NCI-H2196 (cell line): ENCODE measurements around the gene SOCS3.

Source experiments
- DNase-seq: peaks from one replicate; lab custom pipeline; 2025; ENCODE audit not compliant: unreplicated experiment; lab: John Stamatoyannopoulos, UW

SOCS3 gene, protein sequence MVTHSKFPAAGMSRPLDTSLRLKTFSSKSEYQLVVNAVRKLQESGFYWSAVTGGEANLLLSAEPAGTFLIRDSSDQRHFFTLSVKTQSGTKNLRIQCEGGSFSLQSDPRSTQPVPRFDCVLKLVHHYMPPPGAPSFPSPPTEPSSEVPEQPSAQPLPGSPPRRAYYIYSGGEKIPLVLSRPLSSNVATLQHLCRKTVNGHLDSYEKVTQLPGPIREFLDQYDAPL

DNA sequence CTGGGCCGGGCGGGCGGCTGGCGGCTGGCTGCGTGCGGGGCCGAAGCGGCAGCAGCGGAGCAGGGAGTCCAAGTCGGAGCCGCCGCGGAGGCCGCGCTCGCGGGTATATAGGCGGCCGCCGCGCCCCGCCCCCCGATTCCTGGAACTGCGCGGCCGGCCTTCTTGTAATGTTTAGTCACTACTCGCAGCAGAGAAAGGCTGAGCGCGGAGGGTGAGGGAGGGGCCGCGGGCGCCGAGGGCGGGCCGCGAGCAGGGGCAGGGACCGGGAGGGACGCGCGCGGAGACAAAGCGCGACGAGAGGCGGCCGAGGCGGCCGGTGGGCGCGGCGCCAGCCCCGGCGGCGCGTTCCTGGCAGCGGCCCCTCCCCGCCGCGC is at the start of gene SOCS3:
TSS of gene SOCS3 (minus strand) at position 81 of the 374 bp plus-strand sequence. CDS start 982 bp downstream, outside the sequence.
- DNase-seq, result peak; percentile 99

DNA sequence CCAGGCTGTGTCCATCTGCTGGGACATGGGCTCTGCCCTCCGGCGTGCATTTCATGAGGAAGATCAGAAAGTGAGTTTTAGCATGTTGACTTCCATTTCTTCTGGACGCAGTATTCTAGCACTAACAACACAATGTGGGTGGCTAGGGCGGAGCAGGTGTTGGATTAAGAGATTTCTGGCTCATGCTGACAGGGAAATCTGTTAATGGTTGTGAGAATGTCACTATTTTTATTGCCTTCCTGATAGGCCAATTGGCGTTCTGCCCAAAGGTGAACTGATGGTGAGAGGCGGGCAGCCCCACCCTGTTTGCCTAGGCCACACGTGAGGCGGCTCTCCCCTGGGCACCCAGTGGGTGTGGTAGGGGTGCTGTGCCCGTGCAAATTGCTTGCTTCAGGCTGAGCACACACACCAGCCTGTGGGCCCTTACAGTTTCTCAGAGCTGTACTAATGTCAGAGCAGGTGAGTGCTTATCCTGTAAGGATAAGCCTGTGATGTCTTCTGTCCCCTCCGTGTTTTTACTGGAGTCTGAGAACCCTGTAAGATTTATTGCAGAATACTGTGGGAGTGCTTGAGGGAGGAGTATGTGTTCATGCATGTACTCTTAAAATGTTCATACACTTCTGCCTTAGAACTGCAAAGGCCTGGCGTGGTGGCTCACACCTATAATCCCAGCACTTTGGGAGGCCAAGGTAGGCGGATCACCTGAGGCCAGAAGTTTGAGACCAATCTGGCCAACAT is 49.5 kb upstream of the SOCS3 start:
- DNase-seq, result peak; percentile 92

DNA sequence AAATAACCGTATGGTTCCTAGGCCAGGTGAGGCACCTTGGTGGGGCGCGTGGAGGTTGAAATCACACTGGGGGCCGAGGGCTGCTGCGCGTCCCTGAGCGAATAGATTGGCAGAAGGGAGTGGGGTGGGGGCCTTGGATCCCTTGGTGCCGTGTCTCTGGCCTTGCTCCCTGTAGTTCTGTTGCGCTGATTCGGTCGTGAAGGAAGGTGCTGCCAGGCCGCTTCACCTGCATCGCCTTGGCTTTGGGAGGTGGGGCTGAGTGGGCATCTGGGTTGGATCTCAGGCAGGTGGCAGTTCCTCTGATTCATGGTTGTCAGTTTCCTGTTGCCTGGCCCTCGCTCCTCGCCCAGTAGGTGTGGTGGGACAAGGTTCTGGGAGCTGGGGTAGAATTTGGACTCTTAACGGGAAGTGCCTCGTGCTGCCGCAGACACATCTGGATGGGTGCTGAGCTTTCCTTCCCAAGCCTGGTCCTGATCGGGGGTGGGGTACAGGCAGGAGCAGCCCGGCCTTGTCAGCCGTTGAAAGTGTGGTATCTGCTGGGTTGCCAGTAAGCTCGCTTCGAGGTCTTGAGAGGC is 48.7 kb upstream of the SOCS3 start:
- no peak for DNase-seq

DNA sequence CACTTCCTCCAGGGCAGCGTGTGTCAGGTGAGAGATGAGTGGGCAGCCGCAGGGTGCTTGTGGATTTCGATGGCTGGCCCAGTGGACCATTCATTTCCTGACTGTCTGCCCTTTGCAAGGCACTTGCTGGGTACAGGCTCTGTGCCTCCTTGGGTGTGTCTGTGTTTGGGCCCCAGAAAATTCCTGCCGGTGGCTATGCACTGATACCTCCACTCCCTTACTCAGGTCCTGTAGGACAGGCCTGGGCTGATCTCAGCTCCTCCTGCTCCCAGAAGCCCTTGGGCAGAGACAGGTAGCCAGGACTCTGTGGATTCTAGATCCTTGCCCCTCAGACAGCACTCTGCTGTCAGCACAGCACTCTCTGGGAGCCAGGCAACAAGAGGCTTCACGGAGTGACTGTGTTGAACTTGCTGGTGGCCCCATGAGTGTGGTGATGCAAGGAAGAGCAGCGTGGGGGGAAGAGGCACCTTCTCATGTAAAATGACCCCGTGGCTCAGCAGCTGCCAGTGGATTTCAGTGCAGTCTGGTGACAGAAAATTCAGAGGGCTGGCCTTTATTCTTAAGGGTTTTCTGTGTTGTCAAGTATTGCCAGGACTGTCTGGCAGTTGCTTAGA is 47.6 kb upstream of the SOCS3 start:
- peak; percentile 41 for DNase-seq

DNA sequence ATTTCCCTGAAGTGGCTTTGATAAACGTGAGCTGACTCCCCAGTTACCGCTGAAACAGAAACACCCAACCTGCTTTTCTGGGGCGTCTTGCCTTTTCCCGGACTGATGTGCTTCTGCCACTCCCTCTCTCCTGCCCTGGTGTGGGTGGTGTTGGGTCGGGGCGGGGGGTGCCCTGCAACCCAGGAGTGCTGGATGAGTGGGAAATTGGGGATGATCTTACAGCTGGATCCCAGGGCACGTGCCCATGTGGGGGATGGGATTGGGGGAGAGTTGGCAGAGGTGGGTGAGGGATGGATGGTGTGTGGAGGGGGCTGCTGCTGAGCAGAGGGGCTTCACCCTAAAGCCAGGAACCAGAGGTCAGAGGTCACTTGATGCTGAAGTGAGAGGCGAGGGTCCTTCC is 47.0 kb upstream of the SOCS3 start:
- no peak for DNase-seq

DNA sequence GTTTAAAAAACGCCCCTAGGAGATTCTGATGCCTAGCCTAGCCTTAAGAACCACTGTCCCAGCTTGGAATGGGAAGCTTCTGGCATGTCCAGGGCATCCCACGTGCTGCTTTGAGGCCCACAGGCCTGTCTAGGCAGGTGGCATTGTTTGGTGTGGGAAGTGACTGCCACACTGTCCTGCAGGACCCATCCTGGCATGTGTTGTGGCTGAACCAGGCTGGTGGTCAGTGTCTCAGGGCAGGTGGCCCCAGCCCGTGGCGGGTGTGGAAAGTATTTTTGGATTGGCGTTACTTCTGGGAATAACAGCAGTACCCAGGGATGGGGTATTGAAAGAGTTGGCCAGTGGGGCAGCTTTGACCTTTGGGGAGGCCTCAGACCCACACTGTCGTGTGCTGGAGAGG is 46.5 kb upstream of the SOCS3 start:
- no peak for DNase-seq

DNA sequence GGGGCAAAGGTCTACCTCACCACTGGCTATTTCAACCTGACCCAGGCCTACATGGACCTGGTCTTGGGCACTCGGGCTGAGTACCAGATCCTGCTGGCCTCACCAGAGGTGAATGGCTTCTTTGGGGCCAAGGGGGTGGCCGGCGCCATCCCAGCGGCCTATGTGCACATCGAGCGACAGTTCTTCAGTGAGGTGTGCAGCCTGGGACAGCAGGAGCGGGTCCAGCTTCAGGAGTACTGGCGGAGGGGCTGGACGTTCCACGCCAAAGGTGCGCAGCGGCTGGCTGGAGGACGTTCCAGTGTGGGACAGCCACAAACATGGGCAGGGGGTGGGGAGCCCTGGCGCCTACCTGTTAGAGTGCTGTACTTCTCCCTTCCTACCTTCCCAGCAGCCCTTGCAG is 43.9 kb upstream of the SOCS3 start:
- no peak for DNase-seq

DNA sequence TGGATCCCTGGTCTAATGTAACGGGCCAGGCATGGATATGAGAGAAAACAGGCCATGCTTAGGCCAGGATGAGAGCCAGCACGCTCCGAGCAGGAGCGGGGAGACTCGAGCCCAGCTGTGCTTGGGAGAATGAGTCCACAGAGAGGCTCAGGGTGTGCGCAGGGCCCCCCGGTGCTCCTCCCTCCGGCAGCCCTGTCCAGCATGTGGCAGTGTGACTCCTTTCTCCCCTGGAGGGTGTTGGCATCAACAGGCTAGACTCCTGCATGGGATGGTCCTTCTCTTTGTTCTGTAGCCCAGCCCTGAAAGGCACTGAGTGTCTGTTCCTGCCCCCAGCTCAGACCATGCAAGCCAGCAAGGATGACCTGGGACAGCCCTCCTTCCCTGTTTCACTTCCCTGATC is 42.0 kb upstream of the SOCS3 start:
- DNase-seq, result no peak

DNA sequence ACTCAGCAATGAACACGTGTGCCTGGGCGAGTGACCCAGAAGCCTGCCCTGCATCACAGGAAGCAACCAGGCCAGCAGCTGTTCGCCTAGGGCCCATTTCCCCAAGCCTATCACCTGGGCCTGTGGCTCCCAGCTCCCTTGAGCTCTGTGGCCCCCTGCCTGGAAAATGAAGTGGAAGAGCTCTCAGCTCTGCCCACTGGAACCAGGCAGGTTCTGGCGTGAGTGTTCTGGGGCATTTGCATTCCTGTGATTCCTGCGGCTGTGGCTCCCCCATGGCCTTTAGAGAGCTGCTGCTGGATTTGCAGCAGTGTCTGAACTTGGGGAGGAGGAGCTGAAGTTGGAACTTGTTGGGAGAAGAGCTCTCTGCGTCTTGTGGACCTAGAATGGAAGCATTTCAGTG is 41.4 kb upstream of the SOCS3 start:
- DNase-seq, result no peak

DNA sequence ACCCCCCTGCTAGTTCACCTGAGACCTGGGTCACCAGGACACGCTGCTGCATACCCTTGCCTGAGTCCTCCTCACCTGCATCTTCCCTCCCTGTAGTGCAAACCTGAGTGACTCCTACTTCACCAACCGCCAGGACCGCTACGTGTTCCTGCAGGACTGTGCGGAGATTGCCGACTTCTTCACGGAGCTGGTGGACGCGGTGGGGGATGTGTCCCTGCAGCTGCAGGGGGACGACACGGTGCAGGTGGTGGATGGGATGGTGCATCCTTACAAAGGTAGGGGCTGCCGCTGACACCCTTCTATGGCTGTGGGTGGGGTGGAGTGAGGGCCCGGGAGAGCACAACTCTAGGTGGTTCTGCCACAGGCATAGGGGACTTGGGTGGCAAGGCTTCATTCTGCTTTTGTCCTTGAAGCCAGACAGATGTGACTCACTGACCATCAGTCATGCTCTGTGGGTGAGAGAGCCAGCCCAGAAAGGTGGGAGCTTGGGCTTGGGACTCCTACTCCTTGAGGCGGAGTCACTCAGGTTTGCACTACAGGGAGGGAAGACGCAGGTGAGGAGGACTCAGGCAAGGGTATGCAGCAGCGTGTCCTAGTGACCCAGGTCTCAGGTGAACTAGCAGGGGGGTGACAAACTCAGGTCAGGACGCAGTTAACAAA is 40.8 kb upstream of the SOCS3 start:
- no peak for DNase-seq

DNA sequence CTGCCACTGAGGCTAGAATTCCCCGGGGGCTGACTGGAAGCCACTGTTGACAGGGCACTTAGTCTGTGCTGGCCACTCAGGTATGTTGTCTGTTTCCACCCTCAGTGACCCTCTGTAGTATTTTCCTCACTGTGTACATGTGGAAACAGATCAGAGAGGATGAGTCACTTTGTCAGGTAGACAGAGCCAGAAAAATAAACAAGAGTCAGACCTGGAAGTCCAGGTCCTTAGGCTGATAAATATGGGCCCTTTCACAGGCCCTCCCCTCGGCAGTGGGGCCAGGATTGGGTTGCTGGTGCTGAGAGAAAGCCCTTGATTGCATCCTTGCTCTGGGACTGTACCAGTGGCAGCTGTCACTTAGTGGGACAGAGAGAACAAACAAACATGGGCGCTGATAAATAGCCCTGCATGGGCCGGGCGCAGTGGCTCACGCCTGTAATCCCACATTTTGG is 39.8 kb upstream of the SOCS3 start:
- no peak for DNase-seq

DNA sequence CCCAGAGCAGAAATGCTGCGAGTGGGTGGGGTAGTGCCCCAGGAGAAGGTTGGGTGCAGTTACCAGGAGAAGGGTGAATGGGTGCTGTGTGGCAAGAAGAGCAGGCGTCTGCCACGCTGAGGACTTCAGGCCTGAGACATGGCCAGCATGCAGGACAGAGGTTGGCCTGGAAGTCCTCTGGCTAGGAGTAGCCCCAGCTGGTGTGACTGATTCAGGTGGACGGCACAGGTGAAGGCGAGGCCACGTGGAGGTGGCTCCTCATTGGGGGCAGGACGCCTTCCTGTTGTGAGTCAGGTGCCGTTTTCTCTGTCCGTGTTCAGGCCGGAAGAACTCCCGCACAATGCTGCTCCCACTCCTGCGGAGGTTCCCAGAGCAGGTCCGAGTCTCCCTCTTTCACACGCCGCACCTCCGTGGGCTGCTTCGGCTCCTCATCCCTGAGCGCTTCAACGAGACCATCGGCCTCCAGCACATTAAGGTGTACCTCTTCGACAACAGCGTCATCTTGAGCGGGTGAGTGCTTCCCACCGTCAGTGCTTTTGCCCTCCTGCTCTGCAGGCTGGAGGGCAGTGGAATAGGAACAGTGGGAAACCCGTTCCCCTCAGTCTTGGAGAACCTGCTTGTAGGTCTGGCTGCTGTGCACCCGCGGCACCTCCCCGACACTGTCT is 39.3 kb upstream of the SOCS3 start:
- DNase-seq, result no peak

DNA sequence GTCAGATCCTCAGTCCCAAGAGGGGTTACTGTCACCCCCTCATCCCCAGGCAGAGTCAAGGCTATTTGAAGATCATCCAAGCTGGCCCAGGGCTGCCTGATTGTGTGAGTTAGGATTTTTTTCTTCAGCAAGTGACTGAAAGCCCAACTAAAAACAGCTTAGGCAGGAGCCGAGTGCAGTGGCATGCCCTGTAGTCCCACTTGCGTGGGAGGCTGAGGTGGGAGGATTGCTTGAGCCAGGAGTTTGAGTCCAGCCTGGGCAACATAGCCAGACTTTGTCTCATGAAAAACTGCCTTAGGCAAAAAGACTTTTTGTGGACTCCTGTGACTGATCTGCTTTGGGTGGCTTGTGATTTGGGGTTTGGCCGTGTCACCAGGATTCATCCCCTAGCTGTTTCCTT is 38.5 kb upstream of the SOCS3 start:
- no peak for DNase-seq

DNA sequence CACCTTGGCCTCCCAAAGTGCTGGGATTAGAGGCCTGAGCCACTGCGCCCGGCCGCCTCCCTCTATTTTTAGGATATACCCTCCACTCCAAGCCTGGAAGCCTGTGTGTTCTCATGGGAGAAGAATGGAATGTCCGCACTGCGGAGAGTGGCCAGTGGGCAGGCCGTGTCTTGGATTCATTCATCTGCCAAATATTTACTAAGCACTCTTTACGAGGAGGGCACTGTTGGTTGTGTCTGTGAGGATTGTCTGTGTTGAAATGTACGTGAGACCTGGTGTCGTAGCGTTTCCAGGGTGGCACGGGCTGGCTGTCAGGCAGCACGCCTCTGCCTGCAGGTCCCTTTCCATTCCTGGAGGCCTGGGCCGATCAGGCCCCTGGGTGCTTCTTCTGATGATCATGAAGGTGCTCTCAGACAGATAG is 37.8 kb upstream of the SOCS3 start:
- no peak for DNase-seq

DNA sequence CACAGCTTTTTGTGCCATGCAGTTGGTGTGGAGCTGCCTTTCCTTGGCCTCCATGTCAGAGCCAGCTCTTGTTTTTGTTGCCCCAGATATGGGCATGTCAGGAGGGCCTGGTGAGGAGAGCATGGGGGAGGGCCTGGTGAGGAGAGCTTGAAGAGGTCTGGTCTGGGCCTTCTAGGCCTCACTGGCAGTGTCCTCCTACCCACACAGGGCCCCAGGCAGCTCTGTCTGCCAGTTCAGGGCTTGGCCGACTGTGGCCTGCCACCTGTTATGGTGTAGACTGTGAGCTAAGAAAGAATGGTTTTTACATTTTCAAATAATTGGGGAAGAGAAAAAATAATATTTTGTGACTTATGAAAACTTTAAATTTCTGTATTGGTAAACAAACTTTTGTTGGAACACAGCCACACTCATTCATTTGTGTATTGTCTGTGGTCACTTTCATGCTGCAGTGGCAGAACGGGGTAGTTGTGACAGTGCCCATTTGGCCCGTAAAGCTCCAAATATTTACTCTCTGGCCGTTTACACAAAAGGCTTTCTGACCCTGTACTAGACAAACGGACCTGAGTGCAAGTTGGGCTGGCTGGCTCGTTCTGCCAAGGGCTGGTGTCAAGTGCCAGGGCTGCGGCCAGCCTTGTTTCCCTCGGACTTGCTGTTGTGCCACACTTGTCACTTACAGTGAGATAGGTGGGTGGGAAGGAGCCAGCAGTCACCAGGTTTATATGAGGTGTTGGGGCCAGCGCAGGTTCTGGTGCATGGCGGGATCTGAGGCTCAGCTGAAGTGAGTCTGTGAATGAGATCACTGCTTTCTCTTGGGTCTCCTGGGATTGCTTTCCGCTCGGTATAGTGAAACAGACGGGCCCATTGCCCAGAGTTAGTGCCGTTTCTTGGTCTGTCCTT is 36.8 kb upstream of the SOCS3 start:
- peak; percentile 45 for DNase-seq

DNA sequence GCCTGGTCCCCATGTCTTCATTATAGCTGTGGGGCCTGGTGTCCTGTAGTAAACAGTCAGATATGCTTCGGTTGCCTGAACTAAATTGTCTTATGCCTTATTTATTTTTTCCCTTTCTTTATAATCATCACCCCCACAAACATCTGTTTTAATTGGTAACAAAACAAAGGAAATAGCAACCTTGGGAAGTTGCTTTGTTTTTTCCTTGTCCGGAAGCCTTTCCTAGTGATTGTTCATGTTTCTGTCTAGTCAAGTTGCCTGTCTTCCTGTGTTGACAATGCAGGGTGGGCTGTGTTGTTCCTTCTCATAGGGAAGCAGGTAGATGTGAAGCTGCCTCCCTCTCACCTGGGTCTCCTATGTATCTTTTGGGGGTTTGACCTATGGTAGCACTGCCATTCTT is 35.3 kb upstream of the SOCS3 start:
- DNase-seq, result no peak

DNA sequence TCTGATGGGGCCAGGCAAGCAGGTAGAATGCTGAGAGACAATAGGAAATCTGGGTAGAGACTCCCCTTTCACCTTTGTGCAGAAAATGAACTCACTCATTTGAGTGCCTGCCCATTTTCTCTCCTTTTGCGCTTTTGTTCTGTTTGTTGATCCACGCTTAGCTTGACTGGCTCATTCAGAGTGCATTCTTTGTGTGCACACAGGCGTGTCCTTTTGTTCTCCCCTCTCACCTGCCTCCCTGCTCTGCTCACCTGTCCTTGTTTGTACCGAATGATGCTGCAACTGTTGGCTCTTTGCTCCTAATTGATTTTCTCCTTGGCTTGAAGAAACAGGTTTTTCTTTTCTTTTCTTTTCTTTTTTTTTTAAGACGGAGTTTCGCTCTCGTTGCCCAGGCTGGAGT is 34.3 kb upstream of the SOCS3 start:
- DNase-seq, result peak; percentile 92

DNA sequence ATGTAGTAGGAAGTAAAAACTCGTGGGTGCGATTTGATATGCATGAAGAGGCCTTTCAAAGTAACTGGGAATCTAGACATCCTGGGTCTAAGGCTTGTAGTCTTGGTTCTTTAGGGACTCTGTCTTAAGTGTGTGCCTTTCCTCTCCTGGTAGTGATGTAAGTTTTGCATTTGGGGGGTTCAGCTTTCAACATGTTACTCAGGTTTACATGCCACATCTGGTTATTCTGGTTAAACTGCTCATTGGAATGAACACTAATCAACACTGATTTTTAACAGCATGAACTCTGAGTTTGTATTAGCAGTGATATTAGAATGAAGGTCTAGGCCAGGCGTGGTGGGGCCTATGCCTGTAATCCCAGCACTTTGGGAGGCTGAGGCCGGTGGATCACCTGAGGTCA is 33.7 kb upstream of the SOCS3 start:
- DNase-seq, result no peak

DNA sequence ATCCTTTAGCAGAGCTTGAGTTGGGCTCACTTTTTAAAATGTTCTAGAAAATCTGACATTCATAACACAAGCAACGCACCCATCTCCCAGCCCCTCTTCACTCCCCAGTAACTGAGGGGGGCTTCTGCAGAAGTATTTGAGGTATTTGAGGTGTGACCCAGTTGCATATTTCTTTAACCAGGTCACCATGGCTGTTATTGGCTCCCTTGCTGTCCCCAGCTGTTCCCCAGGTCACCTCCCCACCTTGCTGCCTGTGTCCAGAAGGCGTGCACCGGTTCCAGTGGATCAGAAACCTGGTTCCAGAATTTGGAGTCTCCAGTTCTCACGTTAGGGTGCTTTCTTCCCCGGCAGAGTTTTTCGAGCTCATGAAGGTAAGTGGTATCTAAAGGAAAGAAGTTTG is 32.4 kb upstream of the SOCS3 start:
- DNase-seq, result no peak

DNA sequence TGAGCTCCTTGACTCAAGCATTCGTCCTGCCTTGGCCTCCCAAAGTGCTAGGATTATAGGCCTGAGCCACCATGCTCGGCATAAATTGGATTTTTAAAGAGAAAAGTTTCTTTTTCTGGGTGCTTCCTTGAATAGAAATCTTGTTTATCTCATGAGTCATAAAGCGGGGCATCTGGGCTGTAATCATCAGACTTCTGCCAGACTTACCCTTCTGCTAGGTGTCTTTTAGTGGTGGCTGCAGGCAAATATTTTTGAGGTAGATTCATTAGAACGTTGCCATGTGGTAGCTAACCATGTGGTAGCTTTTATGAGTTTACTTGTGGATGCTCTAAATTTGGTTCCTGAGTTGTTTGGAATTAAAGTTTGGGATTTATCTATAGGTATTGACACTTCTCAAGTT is 32.0 kb upstream of the SOCS3 start:
- no peak for DNase-seq
